Activated CD4-positive, alpha-beta T cell treated with anti-CD3 and anti-CD28 coated beads for 24 hours (primary cell): ENCODE data around the gene LRBA.

Experiments used
- DNase-seq, 2 donors: peaks; one replicate each; pipeline ENCODE4 v3.0.0-alpha.2; 2020; ENCODE audit warnings: low read depth in 2 of 2

LRBA gene

DNA sequence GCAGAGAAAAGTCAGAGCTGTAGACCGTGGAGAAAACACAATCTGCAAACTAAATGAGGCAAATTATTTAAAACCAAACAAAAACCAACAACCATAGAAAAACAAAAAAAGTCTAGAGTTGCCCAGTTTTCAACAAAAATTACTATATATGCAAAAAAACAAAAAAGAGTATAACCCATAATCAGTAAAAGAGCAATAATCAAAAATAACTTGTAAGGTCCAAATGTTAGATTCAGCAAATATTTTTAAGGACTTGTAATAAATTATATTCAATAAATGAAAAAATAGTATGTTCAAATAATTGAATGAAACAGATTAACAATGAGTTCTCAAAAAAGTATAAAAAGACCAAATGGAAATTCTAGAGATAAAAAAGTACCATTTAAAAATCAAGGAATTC, 130.5 kb downstream of the LRBA start:
- DNase-seq: no peak

DNA sequence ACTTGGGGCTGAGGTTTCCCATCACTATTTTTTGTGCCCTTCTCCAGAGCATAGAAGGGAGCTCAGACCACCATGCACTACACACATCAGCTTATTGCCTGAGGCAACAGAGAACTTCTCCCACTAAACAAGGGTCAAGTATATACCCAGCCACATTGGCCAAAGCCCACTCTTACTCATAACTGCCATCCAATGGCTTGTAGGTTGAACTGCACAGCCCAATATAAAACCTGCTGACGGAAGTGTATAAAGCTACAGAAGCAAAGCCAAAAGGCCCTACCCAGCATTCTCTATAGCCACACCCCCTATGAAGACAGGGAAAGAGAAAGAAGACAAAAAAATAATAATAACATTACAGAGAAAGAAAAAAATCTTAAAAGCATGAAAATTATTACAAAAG, 139.7 kb downstream of the LRBA start:
- no peak for DNase-seq

DNA sequence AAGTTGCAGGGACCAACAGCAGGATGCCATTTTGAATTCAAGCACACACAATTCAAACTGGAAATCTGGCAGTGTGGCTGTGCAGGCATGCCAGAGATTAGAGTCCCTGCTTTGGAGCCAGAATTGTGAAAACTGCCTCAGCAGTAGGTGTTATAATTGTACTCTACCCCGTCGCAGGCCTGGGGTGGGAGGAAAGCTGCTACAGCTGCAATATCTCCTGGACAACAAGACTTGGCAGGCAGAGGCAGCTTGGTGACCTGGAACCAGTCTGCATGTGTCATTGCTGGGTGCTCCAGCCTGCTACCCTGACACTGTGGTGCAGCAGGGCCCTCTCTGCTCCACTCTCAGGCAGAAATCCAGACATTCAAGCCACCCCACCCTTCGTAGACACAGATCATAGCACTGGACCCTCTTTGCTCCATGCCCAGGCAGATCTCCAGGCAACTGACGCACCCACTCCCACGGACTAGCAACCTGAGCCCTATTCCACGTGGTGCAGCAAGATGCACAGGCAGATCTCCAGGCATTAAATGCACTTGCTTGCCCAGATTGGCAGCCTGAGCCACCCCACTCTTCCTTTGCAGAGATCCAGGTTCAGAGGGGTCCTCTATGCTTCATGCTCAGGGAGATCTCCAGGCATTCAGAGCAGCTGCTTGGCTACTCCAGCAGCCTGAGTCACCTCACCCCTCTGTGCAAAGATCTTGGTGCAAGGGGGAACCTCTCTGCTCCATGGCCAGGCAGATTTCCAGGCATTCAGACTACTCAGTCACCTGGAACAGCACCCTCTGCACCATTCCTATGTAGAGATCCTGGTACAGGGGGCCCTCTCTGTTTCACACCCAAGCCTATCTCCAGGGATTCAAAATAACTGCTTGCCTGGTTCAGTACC, 140.5 kb downstream of the LRBA start:
- no peak for DNase-seq

DNA sequence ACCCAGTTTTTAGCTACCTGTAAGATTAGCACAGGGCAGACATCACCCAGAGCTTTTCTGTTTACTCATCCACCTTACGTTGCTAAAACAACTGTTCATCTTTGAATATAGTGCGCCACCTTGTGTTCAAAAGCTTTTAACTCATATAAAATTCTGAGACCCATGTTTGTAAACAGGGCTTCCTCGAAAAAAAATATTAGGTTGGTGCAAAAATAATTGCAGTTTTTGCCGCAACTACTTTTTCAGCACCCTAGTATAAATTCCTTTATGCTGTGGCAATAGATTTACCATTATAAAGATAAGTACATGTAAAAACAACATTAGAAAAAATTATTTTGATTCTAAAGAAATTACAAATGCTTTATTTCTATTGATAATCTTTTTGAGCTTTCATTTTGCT, 147.9 kb downstream of the LRBA start:
- DNase-seq: peak in 1 of 2 donors; percentile 42

DNA sequence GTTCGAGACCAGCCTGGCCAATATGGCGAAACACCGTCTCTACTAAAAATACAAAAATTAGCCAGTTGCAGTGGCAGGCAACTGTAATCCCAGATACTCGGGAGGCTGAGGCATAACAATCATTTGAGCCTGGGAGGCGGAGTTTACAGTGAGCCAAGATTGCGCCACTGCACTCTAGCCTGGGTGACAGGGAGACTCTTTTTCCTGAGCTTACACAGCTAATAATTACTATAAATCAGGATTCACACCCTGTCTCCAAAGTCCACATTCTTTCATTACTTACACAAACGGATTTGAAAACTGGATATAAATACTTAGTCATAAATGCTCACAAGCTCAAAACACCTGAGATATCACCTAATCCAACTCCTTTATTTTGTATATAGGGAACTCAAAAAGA, 151.6 kb downstream of the LRBA start:
- DNase-seq: no peak

DNA sequence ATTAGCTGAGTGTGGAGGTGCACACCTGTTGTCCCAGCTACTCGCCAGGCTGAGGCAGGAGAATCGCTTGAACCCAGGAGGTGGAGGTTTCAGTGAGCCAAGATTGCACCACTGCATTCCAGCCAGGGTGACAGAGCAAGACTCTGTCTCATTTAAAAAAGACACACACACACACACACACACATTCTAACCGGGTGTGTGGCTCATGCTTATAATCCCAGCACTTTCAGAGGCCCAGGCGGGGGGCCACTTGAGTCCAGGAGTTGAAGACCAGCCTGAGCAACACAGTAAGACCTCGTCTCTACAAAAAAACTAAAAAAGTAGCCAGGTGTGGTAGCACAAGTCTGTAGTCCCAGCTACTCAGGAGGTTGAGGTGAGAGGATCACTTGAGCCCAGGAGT, 152.3 kb downstream of the LRBA start:
- no peak for DNase-seq

DNA sequence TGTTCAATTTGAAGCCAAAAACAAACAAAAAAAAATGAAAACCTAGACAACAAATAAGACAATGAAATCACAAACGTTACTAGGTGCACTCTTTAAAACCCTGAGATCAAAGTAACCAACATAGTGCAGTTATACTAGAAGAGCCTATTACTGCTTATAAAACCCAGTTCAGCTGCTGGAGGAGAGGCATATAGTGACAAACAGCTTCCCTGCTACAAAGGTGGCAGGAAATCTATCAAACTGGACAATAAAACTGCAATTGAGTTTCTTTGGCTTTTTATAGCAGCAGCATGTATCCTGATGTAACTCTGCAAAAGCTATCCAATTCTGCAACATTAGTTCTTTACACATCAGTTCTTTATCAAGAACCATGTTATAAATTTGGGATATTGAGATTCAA, 155.6 kb downstream of the LRBA start:
- no peak for DNase-seq

DNA sequence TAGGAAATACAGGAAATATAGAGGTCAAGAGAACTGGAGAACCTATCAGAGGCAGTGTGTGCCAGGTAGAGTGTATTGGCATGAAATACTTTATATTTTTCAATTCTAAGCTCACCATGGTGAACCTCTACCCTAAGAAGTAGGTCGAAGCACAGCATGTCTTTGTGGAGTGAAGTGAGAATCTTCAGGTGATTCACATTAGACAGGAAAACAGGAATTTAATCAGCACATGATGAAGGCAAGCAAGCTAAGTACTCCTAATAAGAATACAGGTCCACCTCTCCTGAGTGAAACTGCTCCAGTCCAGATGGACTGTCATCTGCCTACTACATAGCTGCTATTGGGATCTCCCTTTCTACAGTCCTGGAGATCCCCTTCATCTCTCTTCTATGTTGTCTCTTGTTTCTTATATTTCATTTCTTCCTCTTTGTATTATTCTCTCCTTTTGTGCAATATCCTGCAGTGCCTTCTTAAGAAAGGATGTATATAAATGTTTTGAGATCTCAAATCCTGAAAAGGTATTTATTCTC, 159.0 kb downstream of the LRBA start:
- no peak for DNase-seq

DNA sequence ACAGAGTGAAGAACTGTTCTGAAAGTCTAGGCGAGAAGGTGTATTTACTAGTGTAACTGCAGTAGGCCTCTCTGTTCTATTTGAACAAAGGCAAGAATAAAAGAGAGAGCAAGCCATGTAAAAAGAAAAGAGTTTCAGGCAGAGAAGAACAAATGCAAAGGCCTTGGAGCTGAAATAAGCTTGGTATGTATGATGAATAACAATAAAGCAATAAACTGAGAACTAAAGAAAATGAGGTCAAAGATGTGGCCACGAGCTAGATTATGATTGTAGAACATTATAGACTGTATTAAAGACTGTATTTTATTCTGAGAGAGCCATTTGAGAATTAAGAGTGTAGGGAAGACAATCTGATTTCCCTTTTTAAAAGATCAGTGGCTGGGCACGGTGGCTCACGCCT, 160.5 kb downstream of the LRBA start:
- no peak for DNase-seq

DNA sequence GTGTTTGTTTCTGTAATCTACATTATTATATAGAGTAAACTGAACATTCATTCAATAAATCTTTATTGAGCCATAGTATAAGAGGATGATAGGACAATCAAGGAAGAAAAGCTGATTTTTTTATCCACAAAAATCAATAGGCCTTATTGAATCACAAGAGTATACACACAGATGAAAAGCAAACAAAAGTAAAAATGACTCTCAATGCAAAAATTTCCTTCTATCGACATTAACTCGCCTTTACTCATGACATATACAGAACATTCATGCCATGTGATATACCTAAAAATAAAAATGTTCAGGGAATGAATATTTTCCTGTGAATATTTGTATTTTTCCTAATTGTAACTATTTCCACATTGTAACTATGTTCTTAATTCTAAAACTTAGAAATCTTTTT, 161.2 kb downstream of the LRBA start:
- no peak for DNase-seq

DNA sequence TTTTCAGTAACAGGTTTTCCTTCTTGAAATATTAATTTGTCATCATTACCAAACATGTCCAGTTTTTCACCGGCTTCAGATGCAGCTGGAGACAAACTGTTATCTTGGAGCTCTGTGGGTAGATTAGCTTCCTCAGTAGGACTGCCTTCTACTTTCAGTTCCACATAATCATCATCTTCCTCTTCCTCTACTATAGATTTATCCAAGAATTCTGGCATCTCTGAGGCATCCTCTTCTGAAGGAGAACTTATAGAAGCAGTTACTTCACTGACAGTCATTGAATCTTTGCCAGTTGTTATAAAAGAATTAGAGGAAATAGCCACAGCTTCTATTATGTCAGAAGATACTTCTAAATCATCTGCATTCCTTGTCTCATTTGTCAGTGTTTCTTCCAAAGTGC, 162.9 kb downstream of the LRBA start:
- no peak for DNase-seq

DNA sequence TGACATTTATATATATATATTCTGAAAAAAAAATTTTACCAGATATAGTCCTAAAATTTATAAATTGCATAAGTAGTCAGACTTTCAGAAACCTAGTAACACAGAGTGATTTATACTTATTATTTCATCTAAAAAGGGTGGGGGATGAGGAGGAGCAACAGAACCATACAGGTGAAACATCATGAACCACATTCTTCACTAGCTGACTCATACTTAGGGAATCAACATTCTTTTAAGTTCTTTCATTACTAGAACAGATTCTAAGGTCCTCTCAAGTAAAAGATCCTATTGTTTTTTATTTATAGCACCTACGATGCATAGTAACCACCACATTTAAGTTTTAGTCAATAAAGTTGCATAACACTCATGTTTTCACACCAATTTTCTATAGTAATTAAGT, 166.1 kb downstream of the LRBA start:
- DNase-seq: no peak

DNA sequence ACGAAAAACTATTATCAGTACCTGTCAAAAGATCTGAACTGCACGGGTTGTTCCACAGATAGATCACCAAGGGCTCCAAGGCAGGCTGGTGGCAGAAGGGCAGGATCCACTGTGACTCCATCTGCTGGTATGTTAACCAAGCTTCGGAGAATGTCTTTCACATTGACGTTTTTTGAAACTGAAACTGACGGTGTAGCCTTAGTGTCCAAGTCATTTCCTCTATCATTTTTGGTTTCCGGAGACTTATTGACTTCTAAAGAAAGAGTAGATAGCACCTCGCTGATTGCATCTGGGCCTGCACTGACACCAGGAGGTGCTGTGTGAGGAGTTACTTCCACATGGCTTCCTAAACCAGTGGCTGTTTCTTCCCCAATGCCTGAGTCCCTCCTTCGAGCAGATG, 186.9 kb downstream of the LRBA start:
- DNase-seq: peak in 1 of 2 donors; percentile 1

DNA sequence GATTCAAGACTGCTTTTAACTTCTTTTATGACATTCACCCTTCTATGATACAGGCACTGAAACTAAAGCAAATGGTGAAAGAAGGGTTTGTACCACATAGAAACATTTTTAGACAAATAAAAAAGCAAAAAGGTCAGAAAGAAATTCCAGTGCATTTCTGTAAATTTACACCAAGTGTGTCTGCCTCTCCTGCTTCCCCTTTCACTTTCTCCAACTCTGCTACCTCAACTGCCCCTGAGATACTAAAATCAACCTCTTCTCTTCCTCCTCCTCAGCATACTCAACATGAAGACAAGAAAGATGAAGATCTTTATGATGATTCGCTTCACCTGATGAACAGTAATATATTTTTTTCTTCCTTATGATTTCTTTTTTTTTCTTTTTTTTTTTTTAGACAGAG, 187.9 kb downstream of the LRBA start:
- DNase-seq: no peak

DNA sequence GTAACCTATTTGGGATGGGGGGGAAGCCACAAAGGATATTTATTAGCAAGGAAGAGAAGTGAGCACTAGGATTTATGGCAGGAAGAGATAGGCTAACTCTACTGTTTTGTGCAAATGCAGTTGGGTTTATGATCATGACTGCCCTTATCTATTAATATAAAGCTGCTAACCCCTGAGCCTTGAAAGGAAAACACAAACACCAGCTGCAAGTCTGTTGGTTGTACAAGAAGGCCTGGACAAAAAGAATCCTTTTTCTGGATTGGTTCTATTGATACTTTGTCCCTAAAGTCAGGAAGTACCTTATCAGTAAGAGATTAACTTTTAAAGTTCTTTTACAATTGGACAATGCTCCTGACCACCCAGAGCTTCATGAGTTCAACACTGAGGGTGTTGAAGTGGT, 188.8 kb downstream of the LRBA start:
- no peak for DNase-seq

DNA sequence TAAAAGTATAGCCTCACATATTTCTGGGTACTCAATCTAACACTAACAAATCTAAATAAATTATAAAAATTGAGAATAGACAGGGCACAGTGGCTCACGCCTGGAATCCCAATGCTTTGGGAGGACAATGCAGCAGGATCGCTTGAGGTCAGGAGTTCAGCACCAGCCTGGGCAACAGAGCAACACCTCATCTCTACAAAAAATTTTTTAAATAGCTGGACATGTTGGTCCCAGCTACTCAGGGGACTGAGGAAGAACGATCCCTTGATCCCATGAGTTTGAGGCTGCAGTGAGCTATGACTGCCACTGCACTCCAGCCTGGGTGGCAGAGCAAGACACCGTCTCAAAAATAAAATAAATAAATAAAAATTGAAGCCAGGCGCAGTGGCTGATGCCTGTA, 192.7 kb downstream of the LRBA start:
- DNase-seq: no peak

DNA sequence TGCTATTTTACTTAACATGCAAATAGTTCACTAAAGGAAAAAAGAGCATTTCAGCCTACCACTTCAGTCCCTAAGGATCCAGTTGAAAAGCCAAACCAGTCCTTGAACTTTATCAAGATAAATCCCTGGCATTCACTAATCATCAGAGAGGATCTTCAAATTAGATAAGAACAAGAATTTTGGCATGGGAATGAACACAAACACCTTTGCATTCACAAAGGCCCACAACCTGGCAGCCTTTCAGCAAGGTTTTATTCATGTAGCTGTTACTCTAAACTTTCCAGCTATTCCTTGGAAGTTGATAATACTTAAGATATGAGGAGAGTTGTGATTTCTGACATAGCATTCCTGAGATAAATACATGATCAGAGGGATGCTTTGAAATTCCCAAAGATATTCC, 193.4 kb downstream of the LRBA start:
- no peak for DNase-seq

DNA sequence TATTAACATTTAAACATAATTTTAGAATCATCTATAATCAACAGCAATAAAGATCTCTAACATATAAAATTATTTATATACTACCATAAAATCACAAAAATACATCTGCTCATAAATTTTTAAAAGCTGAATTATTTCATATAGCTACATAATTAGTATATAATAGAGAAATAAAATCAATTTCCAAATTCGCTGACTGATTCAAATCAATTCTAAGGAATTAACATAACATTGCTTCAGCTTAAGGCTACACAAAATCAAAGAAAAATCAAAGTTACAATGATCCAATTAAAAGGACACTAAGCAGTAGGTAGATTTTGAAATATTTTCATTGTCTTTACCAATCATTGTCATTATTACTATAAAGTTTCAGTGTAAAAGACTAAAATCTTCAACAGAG, 194.7 kb downstream of the LRBA start:
- DNase-seq: no peak

DNA sequence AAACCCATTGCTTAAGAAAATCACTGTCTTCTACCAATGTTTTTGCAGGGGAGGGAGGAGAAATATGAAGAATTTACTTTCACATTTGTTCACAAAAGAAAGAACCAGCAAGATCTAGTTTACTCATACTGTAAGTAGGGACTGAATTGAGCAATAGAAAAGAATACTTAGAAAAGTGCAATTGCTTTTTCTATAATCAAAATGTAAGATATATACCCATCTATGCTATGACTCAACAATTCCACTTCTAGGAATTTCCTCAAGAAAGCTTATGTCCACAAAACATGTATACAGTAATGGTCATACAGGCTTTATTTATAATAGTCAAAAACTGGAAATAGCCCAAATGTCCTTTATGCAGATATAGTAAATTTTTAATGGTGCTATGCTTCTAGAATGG, 196.4 kb downstream of the LRBA start:
- DNase-seq: no peak

DNA sequence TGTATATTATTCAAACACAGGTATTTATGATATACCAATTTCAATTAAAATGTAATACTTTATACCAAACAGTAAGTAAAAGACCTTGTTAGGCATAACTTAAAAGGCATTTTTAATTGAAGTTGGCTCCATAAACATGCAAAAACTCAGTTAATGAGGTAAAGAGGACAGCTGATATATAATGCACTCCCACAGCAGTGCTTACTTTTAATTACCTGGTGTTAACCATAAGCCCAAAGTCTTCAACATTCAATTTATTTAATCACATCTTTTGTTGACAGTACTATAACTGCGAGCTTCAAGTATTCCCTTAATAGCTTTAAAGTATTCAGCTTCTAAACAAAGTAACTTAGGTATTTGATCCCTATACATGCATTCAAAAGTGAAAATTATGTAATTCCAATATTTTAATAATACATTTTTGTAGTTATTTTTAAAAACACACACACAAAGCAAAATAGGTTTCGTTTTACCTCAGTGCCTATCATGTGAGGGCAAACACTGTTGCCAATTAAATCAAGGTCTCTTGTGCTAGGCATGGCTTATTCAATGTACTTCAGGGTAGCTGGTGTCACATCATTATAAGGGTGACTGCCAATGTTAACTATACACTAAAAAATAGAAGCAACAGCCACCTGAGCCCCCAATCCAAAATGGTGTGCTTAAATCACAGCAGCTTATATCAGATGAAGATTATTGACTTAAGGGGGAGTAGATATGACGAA, 197.1 kb downstream of the LRBA start:
- DNase-seq: no peak

DNA sequence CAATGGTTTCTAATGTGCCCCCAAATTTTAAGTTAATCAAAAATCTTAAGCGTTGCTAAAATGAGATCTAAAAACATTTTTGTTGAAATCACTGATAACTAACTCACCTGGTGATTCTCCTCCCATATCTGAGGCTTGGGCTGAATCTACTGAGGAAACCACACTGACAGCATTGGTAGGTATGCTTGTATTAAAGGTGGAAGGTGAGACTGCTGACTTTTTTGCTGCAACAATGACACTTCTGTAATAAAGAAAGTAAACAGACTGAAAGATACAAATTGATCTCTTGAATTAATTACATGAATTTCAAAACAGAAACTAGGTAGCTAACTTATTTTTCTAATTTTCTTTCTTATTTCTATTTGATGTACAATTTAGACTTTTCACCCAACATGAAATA, 198.1 kb downstream of the LRBA start:
- DNase-seq: no peak

DNA sequence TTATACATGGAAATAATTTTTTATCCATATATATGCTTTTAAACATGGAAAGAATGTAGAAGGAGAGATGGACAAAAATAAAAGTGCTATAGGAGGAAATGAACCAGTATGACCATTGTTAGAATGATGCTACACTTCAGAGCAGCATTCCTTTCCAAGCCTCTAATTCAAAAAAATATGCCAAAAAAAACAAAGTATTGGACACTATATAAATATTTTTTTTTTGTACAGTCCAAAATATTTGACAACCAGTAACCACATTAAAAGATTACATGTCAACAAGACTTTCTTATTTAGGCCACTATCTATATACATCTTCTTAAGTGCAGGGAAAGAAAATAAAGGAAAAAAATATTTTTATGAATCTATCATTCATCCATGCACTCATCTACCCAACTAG, 198.6 kb downstream of the LRBA start:
- DNase-seq: no peak

DNA sequence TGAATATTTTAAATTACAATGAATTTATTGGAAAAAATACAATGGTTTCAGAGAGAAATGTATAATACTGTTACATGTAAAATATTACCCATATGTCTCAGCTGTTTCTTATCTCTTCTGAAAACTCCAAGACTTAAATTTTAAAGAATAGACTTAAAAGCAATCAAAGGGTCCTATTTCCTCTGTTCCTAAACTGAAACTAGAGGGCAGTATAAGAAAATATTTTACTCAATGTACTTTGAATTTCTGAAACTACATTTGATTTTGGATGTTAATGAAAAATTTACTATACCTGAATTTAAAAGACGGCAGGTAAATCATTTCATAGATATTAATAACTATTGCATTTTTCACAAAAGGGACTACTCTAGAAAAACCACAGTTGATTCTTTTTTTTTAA, 200.2 kb downstream of the LRBA start:
- no peak for DNase-seq
